ENCODE measurements around the gene EXT2.

- TF ChIP-seq CTCF (IDR thresholded peaks at IDR 0.05; ENCODE audit: low read depth, low read length, poor library complexity, severe bottlenecking): no peak
- no peak for TF ChIP-seq EZH2phosphoT487 (IDR thresholded peaks at IDR 0.05; ENCODE audit: borderline replicate concordance, low read length)
Observed at GRCh38 chr11:44258190-44258489, 162.7 kb downstream of the EXT2 start.

Data from DOHH2 (cell line).